ENCODE results near the gene HEPHL1. TPM values are rescaled to one million over a fixed set of nuclear protein-coding genes. Genes with fewer than 3 reads are reported as not detected.

The HEPHL1 gene
- total RNA-seq, 4 donors from 2014 or later = 0.32 to 15.2 (median 2.2) TPM

DNA sequence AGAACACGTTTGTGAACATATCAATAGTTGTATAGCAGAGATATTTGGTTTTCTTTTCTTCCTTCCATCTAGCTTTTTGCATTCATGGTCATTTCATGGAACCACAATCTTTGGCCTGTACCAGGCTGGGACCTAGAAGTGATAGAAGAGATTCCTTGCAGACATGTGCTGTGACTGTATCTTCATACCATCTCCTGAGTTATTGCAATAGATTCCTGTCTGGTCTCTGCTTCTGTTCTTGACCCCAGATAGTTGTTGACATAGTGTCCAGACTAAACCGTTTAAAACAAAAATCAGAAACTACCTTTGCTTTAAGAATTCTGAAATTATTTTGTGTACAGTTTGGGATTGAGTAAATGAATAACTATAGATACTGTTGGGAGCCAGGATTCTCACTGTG is 124.3 kb downstream of the HEPHL1 start:
- H3K27me3 ChIP-seq = no peaks in the 10 kb centered on the region
- TF ChIP-seq POLR2A (IDR thresholded peaks at IDR 0.05) (no peak), POLR2AphosphoS5 (IDR thresholded peaks at IDR 0.05) (no peak), EP300 (IDR thresholded peaks at IDR 0.05) (no peak)
- TF ChIP-seq, protein P1, sequence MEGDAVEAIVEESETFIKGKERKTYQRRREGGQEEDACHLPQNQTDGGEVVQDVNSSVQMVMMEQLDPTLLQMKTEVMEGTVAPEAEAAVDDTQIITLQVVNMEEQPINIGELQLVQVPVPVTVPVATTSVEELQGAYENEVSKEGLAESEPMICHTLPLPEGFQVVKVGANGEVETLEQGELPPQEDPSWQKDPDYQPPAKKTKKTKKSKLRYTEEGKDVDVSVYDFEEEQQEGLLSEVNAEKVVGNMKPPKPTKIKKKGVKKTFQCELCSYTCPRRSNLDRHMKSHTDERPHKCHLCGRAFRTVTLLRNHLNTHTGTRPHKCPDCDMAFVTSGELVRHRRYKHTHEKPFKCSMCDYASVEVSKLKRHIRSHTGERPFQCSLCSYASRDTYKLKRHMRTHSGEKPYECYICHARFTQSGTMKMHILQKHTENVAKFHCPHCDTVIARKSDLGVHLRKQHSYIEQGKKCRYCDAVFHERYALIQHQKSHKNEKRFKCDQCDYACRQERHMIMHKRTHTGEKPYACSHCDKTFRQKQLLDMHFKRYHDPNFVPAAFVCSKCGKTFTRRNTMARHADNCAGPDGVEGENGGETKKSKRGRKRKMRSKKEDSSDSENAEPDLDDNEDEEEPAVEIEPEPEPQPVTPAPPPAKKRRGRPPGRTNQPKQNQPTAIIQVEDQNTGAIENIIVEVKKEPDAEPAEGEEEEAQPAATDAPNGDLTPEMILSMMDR (IDR thresholded peaks at IDR 0.05) = no peak
- 79% methylated on average over 2 of the region's 2 CpGs for WGBS
- H3K9me3 ChIP-seq = no peaks in the 10 kb centered on the region
- peaks cover 24% of the 10 kb centered on the region for H3K4me1 ChIP-seq
- H3K36me3 ChIP-seq = no peaks in the 10 kb centered on the region
- no peak overlapping the region for H3K27ac ChIP-seq
- no peak overlapping the region for H3K4me3 ChIP-seq
- DNase-seq (ENCODE audit: low spot score in 2 of 2) = no peak

DNA sequence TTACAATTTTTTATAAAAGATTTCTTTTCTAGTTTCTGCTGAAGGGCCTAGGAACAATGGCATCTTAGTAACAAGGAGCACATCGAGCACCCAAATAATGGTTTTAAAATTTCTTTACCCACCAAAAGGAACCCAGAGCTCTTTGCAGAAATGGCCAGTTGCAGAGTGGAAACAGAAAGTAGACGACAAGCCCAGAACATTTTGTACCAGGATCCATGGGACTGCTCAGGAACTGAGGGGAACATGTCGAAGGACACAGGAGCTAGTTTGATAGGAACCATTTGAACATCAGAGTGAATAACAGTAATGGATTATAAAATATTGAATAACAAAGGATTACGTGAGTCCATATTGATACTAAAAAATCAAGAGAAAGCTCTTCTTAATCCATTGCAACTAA is 124.8 kb downstream of the HEPHL1 start:
- DNase-seq (ENCODE audit: low spot score in 2 of 2) = no peak
- Histone ChIP-seq H3K27me3 (no peaks in the 10 kb centered on the region), H3K27ac (no peak overlapping the region), H3K4me3 (no peak overlapping the region), H3K36me3 (no peaks in the 10 kb centered on the region), H3K9me3 (no peaks in the 10 kb centered on the region), H3K4me1 (peaks cover 29% of the 10 kb centered on the region)
- TF ChIP-seq, protein P1 (IDR thresholded peaks at IDR 0.05) = no peak
- TF ChIP-seq POLR2AphosphoS5 (IDR thresholded peaks at IDR 0.05) = no peak
- no peak for TF ChIP-seq POLR2A (IDR thresholded peaks at IDR 0.05)
- no peak for TF ChIP-seq EP300 (IDR thresholded peaks at IDR 0.05)
- whole genome bisulfite sequencing = 87% methylated on average over 4 of the region's 4 CpGs

DNA sequence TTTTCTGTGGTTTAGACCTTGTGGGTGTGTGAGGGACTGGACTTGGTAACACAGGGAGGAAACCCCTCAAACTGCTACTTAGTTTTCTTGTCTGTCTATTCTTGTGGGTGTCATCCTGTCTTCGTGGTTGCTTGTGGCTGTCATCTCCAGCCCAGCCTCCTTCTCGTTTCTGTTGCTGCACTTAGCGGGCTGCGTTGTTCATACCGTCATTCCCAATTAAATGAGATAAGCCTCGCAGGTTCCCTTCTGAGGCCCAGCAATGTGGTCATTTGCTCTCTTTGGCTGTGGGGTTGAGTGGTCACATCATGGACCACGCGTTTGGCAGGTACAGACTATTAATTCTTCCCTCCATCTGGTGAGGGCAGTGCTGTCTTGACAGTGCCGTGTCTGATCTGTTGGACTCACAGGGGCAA is 126.3 kb downstream of the HEPHL1 start:
- no peaks in the 10 kb centered on the region for H3K9me3 ChIP-seq
- TF ChIP-seq POLR2A (IDR thresholded peaks at IDR 0.05) = no peak
- TF ChIP-seq, protein P1 (IDR thresholded peaks at IDR 0.05) = no peak
- TF ChIP-seq POLR2AphosphoS5 (IDR thresholded peaks at IDR 0.05) = no peak
- no peak for TF ChIP-seq EP300 (IDR thresholded peaks at IDR 0.05)
- H3K4me1 ChIP-seq = peaks cover 39% of the 10 kb centered on the region
- WGBS = 85% methylated on average over 9 of the region's 9 CpGs
- no peak for DNase-seq (ENCODE audit: low spot score in 2 of 2)
- H3K27me3 ChIP-seq = no peaks in the 10 kb centered on the region
- no peaks in the 10 kb centered on the region for H3K36me3 ChIP-seq
- no peak overlapping the region for H3K27ac ChIP-seq
- H3K4me3 ChIP-seq = no peak overlapping the region

DNA sequence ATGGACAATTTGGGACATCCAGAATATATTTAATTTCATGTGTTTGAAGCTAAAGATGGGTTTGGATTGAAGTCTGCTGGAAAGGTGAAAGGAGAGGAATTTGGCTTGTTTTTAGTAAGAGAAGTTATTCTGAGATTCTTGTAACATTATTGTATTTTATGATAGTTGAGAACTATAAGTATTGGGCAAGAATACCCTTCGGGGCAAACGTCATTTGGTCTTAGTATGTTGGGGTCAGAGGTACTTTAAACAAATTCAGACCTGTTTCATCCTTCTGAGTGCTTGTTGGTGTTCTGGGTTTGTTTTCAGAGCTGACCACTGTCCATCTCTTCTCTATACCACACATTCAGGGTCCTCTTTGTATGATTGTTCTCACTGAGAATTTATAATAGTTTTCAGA is 127.0 kb downstream of the HEPHL1 start:
- no peak overlapping the region for H3K4me3 ChIP-seq
- no peaks in the 10 kb centered on the region for H3K36me3 ChIP-seq
- 80% methylated on average over 2 of the region's 2 CpGs for WGBS
- DNase-seq (ENCODE audit: low spot score in 2 of 2) = no peak
- no peaks in the 10 kb centered on the region for H3K27me3 ChIP-seq
- no peaks in the 10 kb centered on the region for H3K9me3 ChIP-seq
- peaks cover 46% of the 10 kb centered on the region for H3K4me1 ChIP-seq
- TF ChIP-seq EP300 (IDR thresholded peaks at IDR 0.05) (no peak), POLR2A (IDR thresholded peaks at IDR 0.05) (no peak), POLR2AphosphoS5 (IDR thresholded peaks at IDR 0.05) (no peak)
- TF ChIP-seq, protein P1 (IDR thresholded peaks at IDR 0.05) = no peak
- no peak overlapping the region for H3K27ac ChIP-seq

DNA sequence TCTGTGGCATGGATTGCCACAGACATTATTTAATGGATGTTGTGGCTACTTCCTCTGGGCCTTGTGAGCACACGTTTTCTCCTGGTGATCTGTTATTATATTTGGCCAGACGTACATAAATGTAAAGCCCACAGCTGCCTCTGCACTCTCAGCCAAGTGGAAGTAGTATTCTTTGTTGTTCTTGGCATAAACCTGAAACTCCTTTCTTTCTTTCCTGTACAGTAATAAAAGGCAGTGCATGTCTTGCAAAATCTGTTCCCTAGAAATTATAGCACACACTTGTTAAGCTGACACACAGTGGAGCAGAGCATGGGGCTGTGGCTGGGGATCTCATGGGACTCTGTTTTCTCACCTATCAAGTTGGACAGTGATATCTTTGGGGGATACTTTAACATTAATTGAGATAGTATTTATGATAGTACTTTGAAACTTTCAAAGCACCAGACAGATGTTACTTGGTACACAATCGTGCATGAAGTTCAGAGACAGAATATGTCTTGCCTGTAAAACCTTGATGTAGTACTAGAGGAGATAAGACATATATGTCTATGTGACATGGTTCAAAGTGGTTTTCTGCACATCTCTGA is 128.4 kb downstream of the HEPHL1 start:
- Histone ChIP-seq H3K4me1 (peaks cover 50% of the 10 kb centered on the region), H3K27me3 (no peaks in the 10 kb centered on the region), H3K9me3 (no peaks in the 10 kb centered on the region), H3K36me3 (no peaks in the 10 kb centered on the region), H3K27ac (no peak overlapping the region), H3K4me3 (no peak overlapping the region)
- TF ChIP-seq EP300 (IDR thresholded peaks at IDR 0.05) (no peak), POLR2AphosphoS5 (IDR thresholded peaks at IDR 0.05) (no peak), POLR2A (IDR thresholded peaks at IDR 0.05) (no peak)
- TF ChIP-seq, protein P1 (IDR thresholded peaks at IDR 0.05) = no peak
- WGBS = 37% methylated on average over 3 of the region's 3 CpGs
- no peak for DNase-seq (ENCODE audit: low spot score in 2 of 2)

Data from suprapubic skin (tissue), 4 donors.